Endothelial cell of umbilical vein (primary cell): ENCODE data around the gene ANKHD1.

Experiments used
- CTCF ChIP-seq, 2 donors: IDR thresholded peaks; 1 replicate in 1 of 2; 2 replicates in 1 of 2; pipeline ENCODE4 v1.5.1; 2011; ENCODE audit warnings: low read length in 2 of 2, mild to moderate bottlenecking in 2 of 2, moderate library complexity in 2 of 2, control low read depth in 1 of 2, inconsistent platforms in 1 of 2, low read depth in 1 of 2; ENCODE audit not compliant: insufficient read depth in 1 of 2; ENCODE audit errors: extremely low read depth in 1 of 2
- EZH2 ChIP-seq: IDR thresholded peaks from 2 replicates; pipeline ENCODE4 v1.6.1; 2012; ENCODE audit warnings: borderline replicate concordance, low read depth, mild to moderate bottlenecking, moderate library complexity, low read length, inconsistent platforms; ENCODE audit not compliant: severe bottlenecking
- JUN ChIP-seq: IDR thresholded peaks from 2 replicates; pipeline ENCODE4 v1.6.1; 2011; ENCODE audit warnings: borderline replicate concordance, low read depth; ENCODE audit not compliant: insufficient read length, insufficient read depth
- MAX ChIP-seq: IDR thresholded peaks from 2 replicates; pipeline ENCODE4 v1.6.1; 2011; ENCODE audit not compliant: insufficient read depth, insufficient read length
- POLR2A ChIP-seq: IDR thresholded peaks from 2 replicates; pipeline ENCODE4 v1.6.1; 2012; ENCODE audit warnings: low read depth, mild to moderate bottlenecking, control low read depth, low read length
- POLR2AphosphoS5 ChIP-seq: IDR thresholded peaks from 2 replicates; pipeline ENCODE4 v1.6.1; 2012; ENCODE audit warnings: low read depth, mild to moderate bottlenecking, control low read depth, low read length, moderate library complexity; ENCODE audit not compliant: insufficient read depth

- TF ChIP-seq POLR2A (no peak), POLR2AphosphoS5 (no peak), CTCF (IDR thresholded peaks at IDR 0.05; ENCODE audit: extremely low read depth in 1 of 2, insufficient read depth in 1 of 2, low read depth in 1 of 2, low read length in 2 of 2) (no peak), EZH2 (no peak), MAX (no peak), JUN (no peak)
Observed at GRCh38 chr5:140408750-140409241, 7.2 kb downstream of the ANKHD1 start.
